AG04449 (cell line): ENCODE measurements around the gene SYNPR.
"Not testable (repeated sequence)": the region's sequence is repeated elsewhere in the genome, so short reads cannot be mapped to it uniquely, and the experiment has no call there.

ENCODE experiments used
- CTCF ChIA-PET: fragments of 350-600 bp; formaldehyde crosslinking; extraction: SDS; loops from one replicate; lab custom pipeline; 2021; ENCODE audit warnings: antibody characterized with exemption; lab: Yijun Ruan, JAX
- POLR2A ChIA-PET: fragments of 400-600, 350-600 bp; formaldehyde crosslinking; extraction: SDS; loops from one replicate; lab custom pipeline; 2020; ENCODE audit warnings: antibody characterized with exemption, inconsistent platforms; lab: Yijun Ruan, JAX
- DNase-seq: peaks from one replicate; pipeline ENCODE4 v3.0.0-alpha.2; 2010; ENCODE audit warnings: low read depth, low spot score
- H3K4me3 ChIP-seq: 2 replicates; pipeline ENCODE4 v1.5.1; 2011; ENCODE audit warnings: low read depth, mild to moderate bottlenecking, control low read depth, low read length
- CTCF ChIP-seq: IDR thresholded peaks from one replicate; pipeline ENCODE4 v1.5.1; 2011; ENCODE audit warnings: mild to moderate bottlenecking, moderate library complexity, low read length, control low read depth, inconsistent platforms; ENCODE audit not compliant: insufficient read depth; ENCODE audit errors: missing control alignments

The SYNPR gene

GRCh38 chr3:63639806-63640205 lies 361.7 kb downstream of the SYNPR start:
- DNase-seq, result no peak
- CTCF ChIA-PET, result no interaction called here
- H3K4me3 ChIP-seq, result no peak overlapping the region
- TF ChIP-seq CTCF, result no peak
- POLR2A ChIA-PET, result no interaction called here

GRCh38 chr3:63642488-63642887 lies 364.4 kb downstream of the SYNPR start:
- no peak for TF ChIP-seq CTCF
- H3K4me3 ChIP-seq, result no peak overlapping the region
- no peak for DNase-seq
- POLR2A ChIA-PET, result no interaction called here
- CTCF ChIA-PET, result no interaction called here

GRCh38 chr3:63644212-63644797 lies 366.2 kb downstream of the SYNPR start:
- TF ChIP-seq CTCF, result no peak
- POLR2A ChIA-PET, result no interaction called here
- CTCF ChIA-PET, result no interaction called here
- no peak overlapping the region for H3K4me3 ChIP-seq
- DNase-seq, result no peak

- CTCF ChIA-PET, DNase-seq, H3K4me3 ChIP-seq, POLR2A ChIA-PET: not testable (repeated sequence)
Observed at GRCh38 chr3:63644928-63645781, 367.0 kb downstream of the SYNPR start.

GRCh38 chr3:63652066-63652725 lies 374.1 kb downstream of the SYNPR start, which contains the start of gene SNTN:
Gene SNTN (plus strand): TSS chr3:63652675. CDS start chr3:63652688, 13 bp downstream.
- ChIA-PET CTCF (interaction anchor here (0.9 kb wide), 1 partner anchor 11 kb away, joined by 4 read pairs; no protein-coding TSS in a partner anchor), POLR2A (no interaction called here)
- TF ChIP-seq CTCF, result no peak
- no peak for DNase-seq
- H3K4me3 ChIP-seq, result no peak within 1 kb of the TSS

GRCh38 chr3:63654211-63654610 lies 376.1 kb downstream of the SYNPR start:
- POLR2A ChIA-PET, result no interaction called here
- CTCF ChIA-PET, result no interaction called here
- no peak for DNase-seq
- no peak for TF ChIP-seq CTCF
- H3K4me3 ChIP-seq, result no peak overlapping the region
